Esophagus muscularis mucosa (tissue), 4 donors: ENCODE data around the gene KPTN. TPM values are rescaled to one million over a fixed set of nuclear protein-coding genes. Genes with fewer than 3 reads are reported as not detected.

Source experiments
- DNase-seq: peaks from one replicate; pipeline ENCODE4 v3.0.0-alpha.2; 2017; ENCODE audit errors: extremely low spot score
- H3K27ac ChIP-seq, 4 donors: fragments of 200-600 bp; sonication (generic); replicated peaks in 1 of 4; 1 replicate in 3 of 4; 2 replicates in 1 of 4; pipeline ENCODE4 v1.5.1; 2016 to 2019; ENCODE audit warnings: mild to moderate bottlenecking in 1 of 4
- H3K27me3 ChIP-seq, 4 donors: fragments of 200-600 bp; sonication (generic); one replicate each; pipeline versions ENCODE4 v1.5.1 to v1.6.0; 2016 to 2019
- H3K36me3 ChIP-seq, 4 donors: fragments of 200-600 bp; sonication (generic); one replicate each; pipeline ENCODE4 v1.5.1; 2016 to 2019
- H3K4me1 ChIP-seq, 4 donors: fragments of 200-600 bp; sonication (generic); one replicate each; pipeline ENCODE4 v1.5.1; 2016 to 2019
- H3K4me3 ChIP-seq, 4 donors: fragments of 200-600 bp; sonication (generic); 1 replicate in 2 of 4; 2 replicates in 2 of 4; pipeline ENCODE4 v1.5.1; 2016 to 2019; ENCODE audit warnings: mild to moderate bottlenecking in 4 of 4, moderate library complexity in 1 of 4
- H3K9me3 ChIP-seq, 4 donors: fragments of 200-600 bp; sonication (generic); 1 replicate in 3 of 4; 2 replicates in 1 of 4; pipeline ENCODE4 v1.5.1; 2016 to 2019
- EP300 ChIP-seq: sonication (generic); formaldehyde crosslinking; IDR thresholded peaks from one replicate; pipeline ENCODE4 v1.6.1; 2017; ENCODE audit warnings: antibody characterized with exemption
- POLR2A ChIP-seq: fragments of 450-650 bp; IDR thresholded peaks from one replicate; pipeline ENCODE4 v1.6.1; 2017; ENCODE audit warnings: antibody characterized with exemption, moderate library complexity, mild to moderate bottlenecking, low read depth
- POLR2AphosphoS5 ChIP-seq, 2 donors: sonication (generic); formaldehyde crosslinking; IDR thresholded peaks; one replicate each; pipeline ENCODE4 v1.6.1; 2017; ENCODE audit warnings: antibody characterized with exemption in 2 of 2
- WGBS: methylation state at CpG from one replicate; pipeline ENCODE4 v1.1.5; 2018; 5-methylcytosine and 5-hydroxymethylcytosine counted together
- intact Hi-C: fragments of 100-400 bp; cut with DNase I; formaldehyde crosslinking; loops from one replicate; pipeline ENCODE4 v1.15.1; 2023
- total RNA-seq, 4 donors: library from RNA; depleted of rRNA; stranded (reverse); fragments of >200 nt; gene quantifications; one replicate each; pipeline versions ENCODE4 v1.1.0 to v1.2.1, GENCODE V29; 2016
- TF ChIP-seq, protein P1 (sequence below), 3 experiments: fragments of 200-600 bp in 2 of 3; fragments of 450-650 bp in 1 of 3; sonication (generic) in 2 of 3; IDR thresholded peaks; one replicate each; pipeline ENCODE4 v1.5.1; 2017 to 2019; ENCODE audit warnings: antibody characterized with exemption in 3 of 3, mild to moderate bottlenecking in 2 of 3, moderate library complexity in 1 of 3

The KPTN gene
- total RNA-seq, 4 donors from 2014 or later = 2.3 to 9.4 (median 5.2) TPM

GRCh38 chr19:47475465-47475864 lies 8.6 kb downstream of the KPTN start:
- Histone ChIP-seq H3K27me3 (peaks cover 0 to 45% (median 5%) of the 10 kb centered on the region in 4 donors), H3K4me1 (peaks cover 9 to 35% (median 32%) of the 10 kb centered on the region in 4 donors), H3K4me3 (no peak overlapping the region), H3K27ac (no peak overlapping the region), H3K36me3 (peaks cover 0 to 3% (median 1%) of the 10 kb centered on the region in 4 donors), H3K9me3 (no peaks in the 10 kb centered on the region)
- WGBS = 87% methylated on average over 9 of the region's 9 CpGs
- intact Hi-C loops = no loop called here
- DNase-seq = no peak
- TF ChIP-seq, protein P1, sequence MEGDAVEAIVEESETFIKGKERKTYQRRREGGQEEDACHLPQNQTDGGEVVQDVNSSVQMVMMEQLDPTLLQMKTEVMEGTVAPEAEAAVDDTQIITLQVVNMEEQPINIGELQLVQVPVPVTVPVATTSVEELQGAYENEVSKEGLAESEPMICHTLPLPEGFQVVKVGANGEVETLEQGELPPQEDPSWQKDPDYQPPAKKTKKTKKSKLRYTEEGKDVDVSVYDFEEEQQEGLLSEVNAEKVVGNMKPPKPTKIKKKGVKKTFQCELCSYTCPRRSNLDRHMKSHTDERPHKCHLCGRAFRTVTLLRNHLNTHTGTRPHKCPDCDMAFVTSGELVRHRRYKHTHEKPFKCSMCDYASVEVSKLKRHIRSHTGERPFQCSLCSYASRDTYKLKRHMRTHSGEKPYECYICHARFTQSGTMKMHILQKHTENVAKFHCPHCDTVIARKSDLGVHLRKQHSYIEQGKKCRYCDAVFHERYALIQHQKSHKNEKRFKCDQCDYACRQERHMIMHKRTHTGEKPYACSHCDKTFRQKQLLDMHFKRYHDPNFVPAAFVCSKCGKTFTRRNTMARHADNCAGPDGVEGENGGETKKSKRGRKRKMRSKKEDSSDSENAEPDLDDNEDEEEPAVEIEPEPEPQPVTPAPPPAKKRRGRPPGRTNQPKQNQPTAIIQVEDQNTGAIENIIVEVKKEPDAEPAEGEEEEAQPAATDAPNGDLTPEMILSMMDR (IDR thresholded peaks at IDR 0.05) = no peak
- no peak for TF ChIP-seq POLR2A
- no peak for TF ChIP-seq EP300
- no peak for TF ChIP-seq POLR2AphosphoS5 (IDR thresholded peaks at IDR 0.05)

- Histone ChIP-seq H3K27me3 (peaks cover 0 to 43% (median 5%) of the 10 kb centered on the region in 4 donors), H3K4me1 (peaks cover 7 to 46% (median 41%) of the 10 kb centered on the region in 4 donors)
- intact Hi-C loops = no loop called here
These were observed 10.7 kb downstream of the KPTN start for GRCh38 chr19:47473336-47473735.

GRCh38 chr19:47471733-47472457 lies 12.1 kb downstream of the KPTN start, which contains the start of gene SLC8A2:
Gene SLC8A2, minus strand, starts transcription at chr19:47471893. Its CDS starts 5,490 bp downstream, at chr19:47466403.
- Histone ChIP-seq H3K9me3 (no peaks in the 10 kb centered on the region), H3K4me3 (peak within 1 kb of the TSS; percentile 50 to 60 (median 52)), H3K4me1 (peaks cover 7 to 47% (median 41%) of the 10 kb centered on the region in 4 donors), H3K27me3 (peaks cover 0 to 43% (median 5%) of the 10 kb centered on the region in 4 donors), H3K27ac (peak within 1 kb of the TSS; percentile 61 to 77 (median 71)), H3K36me3 (peaks cover 0 to 3% (median 1%) of the 10 kb centered on the region in 4 donors)
- WGBS = 2% methylated on average over 12 of the region's 29 CpGs
- intact Hi-C loops = no loop called here
- no peak for TF ChIP-seq EP300
- TF ChIP-seq, protein P1 (IDR thresholded peaks at IDR 0.05) = no peak
- peak in 1 of 2 donors; percentile 9 for TF ChIP-seq POLR2AphosphoS5 (IDR thresholded peaks at IDR 0.05)
- TF ChIP-seq POLR2A = no peak
- DNase-seq = no peak

More at GRCh38 chr19:47473336-47473735, 10.7 kb downstream of the KPTN start:
- Histone ChIP-seq H3K27ac (no peak overlapping the region), H3K9me3 (no peaks in the 10 kb centered on the region), H3K4me3 (no peak overlapping the region), H3K36me3 (peaks cover 0 to 3% (median 1%) of the 10 kb centered on the region in 4 donors)
- no peak for TF ChIP-seq POLR2A
- TF ChIP-seq, protein P1 (IDR thresholded peaks at IDR 0.05) = no peak
- TF ChIP-seq POLR2AphosphoS5 (IDR thresholded peaks at IDR 0.05) = no peak
- no peak for TF ChIP-seq EP300
- WGBS = 70% methylated on average over 10 of the region's 10 CpGs
- no peak for DNase-seq

- Histone ChIP-seq H3K27ac (peak overlapping the region; percentile 61 to 77 (median 71)), H3K36me3 (peaks cover 0 to 3% (median under 1%) of the 10 kb centered on the region in 4 donors), H3K4me1 (peaks cover 7 to 47% (median 41%) of the 10 kb centered on the region in 4 donors), H3K27me3 (peaks cover 0 to 43% (median 5%) of the 10 kb centered on the region in 4 donors), H3K4me3 (peak overlapping the region; percentile 50 to 60 (median 52)), H3K9me3 (no peaks in the 10 kb centered on the region)
- WGBS = 1% methylated on average over 9 of the region's 16 CpGs
- TF ChIP-seq POLR2A (no peak), POLR2AphosphoS5 (IDR thresholded peaks at IDR 0.05) (no peak), EP300 (no peak)
- TF ChIP-seq, protein P1 (IDR thresholded peaks at IDR 0.05) = no peak
- intact Hi-C loops = no loop called here
- no peak for DNase-seq
These were observed 12.7 kb downstream of the KPTN start for GRCh38 chr19:47471381-47471732.
